HG03354 (cell line): ENCODE results near the gene CEP57.
A peak's percentile ranks its signal among the peaks of the same experiment; 100 is the strongest.

ENCODE experiments used
- ATAC-seq: cut with Tn5 transposase; IDR thresholded peaks from one replicate; pipeline ENCODE4 v1.9.1; 2021; ENCODE audit warnings: mild to moderate bottlenecking; ENCODE audit not compliant: unreplicated experiment, poor library complexity, severe bottlenecking

CEP57 gene

DNA sequence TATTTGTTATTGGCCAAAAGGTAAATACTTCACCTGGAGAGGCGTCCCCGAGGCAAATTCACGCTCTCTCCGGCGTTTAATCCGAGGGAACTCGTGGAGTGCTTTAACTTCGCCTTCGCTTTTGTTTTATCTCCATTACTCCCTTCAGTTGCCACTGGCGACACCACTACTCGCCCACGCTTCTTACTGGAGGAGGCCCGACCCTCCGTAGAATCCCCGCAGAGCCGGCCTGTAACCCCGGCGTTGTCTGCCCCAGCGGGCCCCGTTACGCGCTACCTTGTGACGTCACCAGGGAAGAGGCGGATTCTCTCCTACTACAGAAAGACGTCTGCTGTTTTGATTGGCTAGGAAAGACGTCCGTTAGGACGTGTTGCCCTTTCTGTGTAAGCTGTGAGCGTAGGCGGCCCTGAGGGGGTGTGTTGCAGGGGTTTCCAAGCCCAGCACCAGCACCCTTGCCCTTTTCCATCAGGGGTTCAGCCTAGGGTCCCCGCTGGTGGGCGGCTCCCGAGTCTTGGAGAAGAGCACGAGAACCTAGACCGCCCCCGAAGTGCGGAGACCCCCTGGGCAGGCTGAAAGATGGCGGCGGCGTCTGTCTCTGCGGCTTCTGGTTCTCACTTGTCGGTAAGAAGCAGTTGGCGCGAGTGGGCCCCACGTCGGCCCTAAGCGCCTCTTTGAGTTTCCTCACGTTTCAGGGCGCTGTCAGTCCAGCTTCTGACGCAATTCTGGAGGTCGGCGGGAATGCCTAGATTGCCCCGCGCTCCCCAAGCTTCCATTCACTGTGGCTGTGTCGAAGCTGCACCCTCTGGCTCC, at the start of gene CEP57:
Gene CEP57 (plus strand): TSS at position 376 of the 810 bp plus-strand sequence. CDS start 201 bp downstream, at position 577.
- peak; percentile 71 for ATAC-seq

DNA sequence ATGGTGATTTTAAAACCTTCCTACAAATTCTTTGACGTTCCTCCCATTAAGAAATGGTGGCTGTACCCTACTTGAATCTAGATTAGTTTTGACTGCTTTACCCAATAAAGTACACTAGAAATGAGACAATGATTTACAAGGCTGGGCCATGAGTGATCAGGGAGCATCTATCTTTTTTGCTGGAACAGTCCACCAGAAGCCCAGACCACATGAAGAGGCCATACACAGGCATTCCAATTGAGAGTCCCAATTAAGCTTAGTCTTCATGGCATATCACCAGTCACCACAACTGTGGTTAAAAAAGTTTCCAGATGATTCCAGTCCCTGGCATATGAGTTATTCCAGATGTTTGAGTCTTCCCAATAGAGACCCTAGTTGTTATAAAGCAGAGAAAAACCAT, 40.2 kb upstream of the CEP57 start:
- no peak for ATAC-seq

DNA sequence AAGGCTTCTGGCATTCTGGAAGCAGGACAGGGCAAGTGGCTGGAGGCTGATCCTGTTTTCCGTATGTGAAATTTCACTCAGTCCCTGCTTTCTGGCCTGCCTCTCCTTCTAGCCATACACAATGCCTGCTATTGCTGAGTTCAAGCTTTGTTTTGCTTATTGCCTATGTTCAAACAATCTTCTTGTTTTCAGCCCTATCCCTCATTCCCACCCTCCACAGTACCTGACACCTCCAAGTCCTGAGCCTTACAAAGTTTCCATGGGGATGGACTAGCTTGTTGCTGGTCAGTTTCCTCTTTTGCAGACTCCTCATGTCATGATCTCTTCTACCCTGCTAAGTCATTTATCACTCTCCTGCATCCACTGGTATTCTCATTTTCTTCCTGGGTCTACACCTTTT, 38.8 kb upstream of the CEP57 start:
- no peak for ATAC-seq

DNA sequence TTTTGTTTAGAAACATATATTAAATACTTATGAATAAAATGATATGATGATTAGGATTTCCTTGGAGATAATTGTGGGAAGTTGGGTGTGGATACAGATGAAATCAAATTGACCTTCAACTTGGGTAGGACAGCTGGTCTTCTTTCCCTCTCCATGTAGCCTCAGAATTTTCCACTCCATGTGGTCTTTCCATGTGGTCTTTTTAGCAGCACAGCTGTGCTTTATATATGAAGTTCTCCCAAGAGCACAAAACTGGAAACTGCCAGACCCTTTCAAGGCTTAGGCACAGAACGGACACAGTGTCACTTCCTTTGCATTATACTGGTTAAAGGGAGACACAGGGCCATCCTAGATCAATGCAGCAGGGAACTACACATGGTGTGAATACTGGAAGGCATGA, 29.4 kb upstream of the CEP57 start:
- ATAC-seq, result no peak

DNA sequence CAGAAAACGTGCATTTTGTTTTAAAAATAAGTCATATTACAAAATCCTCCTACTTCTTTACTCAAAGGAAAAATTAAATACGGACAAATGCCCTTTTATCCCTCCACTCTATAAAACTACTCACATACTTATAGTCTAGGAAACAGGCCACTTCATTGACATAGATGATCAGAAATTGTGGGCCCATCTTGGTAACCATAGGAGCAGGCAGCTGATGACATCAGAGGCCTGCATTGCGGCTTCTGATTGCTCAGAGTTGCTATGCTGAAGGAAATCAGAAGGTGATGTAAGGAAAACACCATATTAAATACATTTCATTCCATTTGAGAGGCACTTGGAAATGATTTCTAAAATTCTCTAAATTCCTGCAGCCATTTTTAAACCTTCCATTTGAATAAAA, 27.8 kb upstream of the CEP57 start:
- no peak for ATAC-seq

DNA sequence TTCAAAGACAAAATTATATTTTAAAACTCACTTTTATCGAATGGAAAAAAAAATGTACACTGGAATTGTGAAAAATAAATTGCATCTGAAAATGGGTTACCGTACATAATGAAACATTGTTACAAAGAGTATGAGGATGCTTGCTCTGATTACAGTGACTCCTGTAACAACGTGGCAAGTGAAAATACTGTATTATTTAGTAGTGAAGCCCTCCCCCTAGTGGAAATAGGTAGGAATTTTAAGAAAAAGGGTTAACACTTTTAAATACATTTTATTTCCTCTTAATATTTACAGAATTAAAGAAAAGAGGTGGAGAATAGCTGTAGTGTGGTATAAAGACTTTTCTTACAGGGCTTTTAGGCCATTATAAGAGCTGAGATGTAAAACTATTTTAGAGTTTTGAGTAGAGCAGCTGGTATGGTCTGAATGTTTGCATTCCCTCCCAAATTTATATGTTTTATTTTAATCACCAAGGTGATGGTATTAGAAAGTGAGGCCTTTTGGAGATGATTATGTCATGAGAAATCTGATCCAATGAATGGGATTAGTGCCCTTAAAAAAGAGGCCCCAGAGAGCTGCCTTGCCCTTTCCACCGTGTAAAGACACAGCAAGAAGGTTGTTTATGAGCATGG, 25.9 kb upstream of the CEP57 start:
- peak; percentile 63 for ATAC-seq

DNA sequence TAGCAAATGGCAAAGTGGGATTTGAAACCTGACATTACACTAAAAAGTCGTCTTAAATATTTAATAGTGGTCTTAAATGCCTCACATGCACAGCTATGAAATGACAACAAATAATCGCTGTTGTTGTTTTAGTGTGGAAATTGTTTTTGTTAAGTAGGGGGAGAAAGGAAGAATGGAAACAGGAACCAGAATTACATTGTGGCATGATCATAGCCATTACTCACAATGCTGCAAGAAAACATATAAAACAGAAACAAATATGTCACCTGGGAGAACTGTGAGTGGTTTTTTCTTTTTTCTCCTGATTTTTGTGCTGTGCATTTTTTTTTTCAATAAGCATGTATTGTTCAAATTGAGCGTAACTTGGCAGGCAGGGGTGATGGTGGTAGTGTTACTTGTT, 23.6 kb upstream of the CEP57 start:
- no peak for ATAC-seq

DNA sequence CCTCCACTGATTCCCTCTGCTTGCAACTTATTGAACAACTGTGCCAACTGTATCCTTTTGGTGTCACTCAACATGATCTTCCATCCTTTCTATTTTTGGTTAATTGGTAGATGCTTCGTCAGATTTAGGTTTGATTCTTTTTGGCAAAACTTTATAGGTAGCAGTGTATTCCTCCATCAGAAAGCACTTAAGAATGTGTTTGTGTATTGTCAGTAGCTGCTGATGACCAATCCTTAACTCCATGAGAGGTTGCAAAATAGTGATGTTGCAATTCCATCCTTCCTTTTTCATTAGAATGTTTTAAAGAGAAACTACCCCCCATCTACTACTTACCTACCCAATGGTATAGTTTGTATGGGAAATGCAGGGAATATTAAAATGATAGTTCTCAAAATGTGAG, 22.8 kb upstream of the CEP57 start:
- ATAC-seq, result no peak

DNA sequence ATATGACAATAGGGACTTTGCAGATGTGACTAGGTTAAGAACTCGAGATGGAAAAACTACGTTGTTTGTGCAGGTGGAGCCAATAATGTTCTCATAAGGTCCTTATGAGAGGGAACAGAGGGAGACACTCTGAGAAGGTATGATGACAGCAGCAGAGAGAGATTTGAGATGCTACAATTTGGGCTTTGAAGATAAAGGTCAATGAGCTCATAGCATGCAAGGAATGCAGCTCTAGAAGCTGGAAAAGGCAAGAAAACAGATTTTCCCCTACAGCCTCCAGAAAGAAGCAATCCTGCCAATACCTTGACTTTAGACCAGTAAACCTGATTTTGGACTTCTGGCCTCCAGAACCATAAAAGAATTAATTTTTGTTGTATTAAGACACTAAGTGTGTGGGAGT, 21.8 kb upstream of the CEP57 start:
- ATAC-seq, result no peak

DNA sequence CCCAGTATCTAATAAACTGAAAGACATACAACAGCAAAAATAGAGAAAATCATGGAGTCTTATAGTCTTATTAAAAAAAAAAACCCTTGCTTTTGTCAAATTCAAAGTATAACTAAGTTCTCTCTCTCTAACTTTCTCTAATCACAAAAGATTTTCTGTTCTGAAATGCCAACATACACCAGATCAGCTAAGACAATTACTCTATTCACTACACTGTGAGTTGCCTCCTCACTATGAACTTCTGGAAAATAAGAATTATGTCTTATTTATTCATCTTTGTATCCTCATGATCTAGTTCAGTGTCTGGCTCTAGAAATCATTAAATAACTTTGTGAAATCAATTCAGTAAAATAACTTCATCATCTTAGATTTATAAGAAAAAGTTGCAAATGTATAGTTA, 13.4 kb upstream of the CEP57 start:
- ATAC-seq, result no peak

DNA sequence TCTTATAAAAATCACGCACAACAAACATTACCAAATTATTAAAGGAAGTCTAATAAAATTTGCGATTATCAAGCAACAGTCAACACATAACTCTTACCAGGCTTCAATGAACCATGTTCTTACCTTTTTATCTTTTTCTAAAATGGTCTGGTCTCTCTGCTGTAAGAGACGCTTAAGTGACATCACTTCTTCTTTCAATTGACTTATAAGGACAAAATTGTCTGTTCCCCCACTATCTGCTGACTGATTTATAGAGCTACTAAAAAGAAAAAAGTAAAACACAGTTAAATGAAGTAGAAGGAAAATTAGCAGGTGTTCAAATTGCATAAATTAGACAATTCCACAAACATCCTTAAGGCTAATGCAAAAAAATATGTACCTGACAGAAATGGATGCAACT, 11.6 kb upstream of the CEP57 start:
- no peak for ATAC-seq

DNA sequence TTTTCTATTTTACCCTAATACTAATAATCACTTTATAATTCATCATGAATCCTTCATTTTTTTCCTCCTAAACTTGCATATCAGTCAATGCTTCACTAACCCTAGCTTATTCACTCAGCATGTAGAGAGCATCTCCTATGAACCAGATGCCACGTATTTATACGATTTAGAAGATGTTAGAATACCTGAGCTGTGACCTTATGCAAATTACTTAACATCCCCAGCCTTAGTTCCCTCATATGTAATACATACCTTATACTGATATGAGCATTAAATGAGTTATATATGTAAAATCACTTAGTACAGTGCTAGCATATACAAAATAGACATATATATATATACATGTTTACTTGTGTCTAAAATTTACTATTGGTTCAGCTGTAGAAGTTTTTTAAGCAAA, 9.8 kb upstream of the CEP57 start:
- peak; percentile 54 for ATAC-seq

DNA sequence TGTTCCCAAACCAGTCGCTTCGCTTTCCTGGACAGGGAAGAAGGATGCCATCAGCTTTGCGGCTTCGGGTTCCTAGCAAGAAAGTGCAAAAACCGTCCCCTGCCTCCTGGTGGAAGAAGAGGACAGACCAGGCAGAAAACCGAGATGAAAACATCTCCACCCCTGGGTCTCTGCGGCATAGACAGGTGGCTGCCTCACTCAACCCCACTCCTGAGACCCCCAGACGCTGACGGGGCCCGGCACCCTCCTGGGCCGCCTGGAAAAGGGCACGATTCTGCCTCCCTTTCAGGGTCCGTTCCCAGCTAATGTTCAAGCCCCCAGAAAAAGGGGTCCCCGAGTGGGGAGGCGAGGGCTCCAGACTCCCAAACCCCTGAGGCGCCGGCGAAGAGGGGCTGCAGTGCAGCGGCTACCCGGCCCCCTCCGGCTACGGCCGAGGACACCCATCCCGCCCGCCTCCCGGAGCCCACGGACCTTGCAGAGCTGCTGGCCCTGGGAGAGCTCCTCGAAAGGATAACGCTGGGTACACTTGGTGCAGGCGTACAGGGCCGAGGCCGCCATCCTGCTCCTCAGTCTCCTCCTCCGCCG, 1.3 kb upstream of the CEP57 start:
- peak; percentile 10 for ATAC-seq

DNA sequence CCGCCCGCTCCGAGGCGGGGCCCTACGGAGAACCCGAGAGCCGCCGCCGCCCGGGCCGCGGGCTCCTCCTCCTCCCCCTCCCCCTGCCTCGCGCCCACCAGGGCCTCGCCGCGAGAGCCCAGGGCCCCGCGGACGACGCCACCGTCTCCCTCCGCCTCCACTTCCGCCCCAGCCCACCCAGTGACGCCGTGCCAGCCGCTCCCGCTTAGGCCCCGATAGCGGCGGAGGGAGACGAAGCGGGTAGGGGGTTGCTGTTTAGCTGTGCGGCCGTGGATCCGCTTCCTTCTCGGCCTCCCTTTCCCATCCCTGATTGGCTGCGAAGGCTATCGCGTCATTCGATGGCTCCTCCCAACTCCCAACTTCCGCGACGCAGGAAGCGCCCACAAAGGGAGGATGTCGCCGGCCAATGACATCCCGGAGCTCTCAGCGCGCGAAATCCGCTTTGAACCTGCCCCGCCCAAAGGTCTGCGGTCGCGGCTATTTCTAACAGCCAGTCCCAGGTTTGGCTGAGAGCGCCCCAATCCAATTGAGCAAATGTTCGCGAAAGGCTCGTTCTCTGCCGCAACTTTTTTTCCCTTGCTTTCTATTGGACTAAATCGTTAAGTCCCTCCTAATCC, 684 bp upstream of the CEP57 start, which contains the start of gene FAM76B:
Gene FAM76B (minus strand): TSS at position 277 of the 617 bp plus-strand sequence. CDS start 304 bp downstream, outside the sequence.
- peak; percentile 75 for ATAC-seq

DNA sequence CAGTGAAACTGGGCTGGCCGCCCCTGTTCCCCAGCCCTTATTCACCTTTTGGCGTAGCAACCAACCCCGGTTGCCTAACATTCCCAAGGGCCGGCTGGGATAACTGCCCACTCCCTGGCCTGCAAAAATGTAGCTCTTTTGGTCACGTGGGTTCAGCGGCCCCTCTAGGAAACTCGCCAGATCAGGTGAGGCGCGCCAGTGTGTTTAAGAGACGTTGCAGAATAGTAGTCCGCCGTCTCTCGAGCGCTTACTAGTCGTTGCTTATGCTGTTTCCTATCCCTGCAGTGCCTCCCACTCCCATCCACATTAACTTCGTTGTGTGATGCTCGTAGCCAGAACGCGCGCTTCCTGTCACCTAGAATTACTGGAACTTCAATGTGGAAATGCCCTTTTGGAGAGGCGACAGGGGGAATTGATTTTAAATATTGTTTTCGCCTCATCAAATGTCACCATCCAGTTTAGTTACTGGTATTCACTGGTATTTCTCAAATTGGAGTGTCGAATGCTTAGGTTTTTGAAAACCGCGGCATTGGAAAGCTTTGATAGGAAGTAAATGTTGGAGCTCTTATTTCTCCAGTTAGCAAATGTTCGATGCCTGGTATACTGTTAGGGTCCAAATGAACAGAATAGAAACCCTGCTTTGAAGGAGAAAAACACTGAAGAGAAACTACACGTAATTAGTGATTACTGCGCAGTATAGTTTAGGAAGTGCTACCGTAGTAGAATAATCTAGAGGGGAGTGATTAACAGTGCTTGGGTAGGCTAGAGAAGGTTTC, 823 bp downstream of the CEP57 start:
- ATAC-seq, result no peak

DNA sequence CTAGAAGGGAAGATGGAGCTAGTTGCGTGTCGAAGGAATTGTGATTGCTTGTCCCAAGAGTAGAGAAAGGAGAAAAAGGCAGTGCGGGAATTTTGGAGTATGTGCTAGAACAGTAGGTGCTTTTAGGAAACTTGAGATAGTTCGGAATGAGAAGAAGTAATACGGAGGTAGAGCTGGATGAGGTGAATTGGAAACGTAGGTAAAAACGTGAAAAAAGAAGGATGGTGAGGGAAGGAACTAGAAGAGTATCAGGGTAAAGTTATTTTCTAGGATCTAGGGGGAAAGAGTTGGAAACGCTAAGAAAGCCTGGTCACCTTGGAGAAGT, 1.4 kb downstream of the CEP57 start:
- no peak for ATAC-seq

DNA sequence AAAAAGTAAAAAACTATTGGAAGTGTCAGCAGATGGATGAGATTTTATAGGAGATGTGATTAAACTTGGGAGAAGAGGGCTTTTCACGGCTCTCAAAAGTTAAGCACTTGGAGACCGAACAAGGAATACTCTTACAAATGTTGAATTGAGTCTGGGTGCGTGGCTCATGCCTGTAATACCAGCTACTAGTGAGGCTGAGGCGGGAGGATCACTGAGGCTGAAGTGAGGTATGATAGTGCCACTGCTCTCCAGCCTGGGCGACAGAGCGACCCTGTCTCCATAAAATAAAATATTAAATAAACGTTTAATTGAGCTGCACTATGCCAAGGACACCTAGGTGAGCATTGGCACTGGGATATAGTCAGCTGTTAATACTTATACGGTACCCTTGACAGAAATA, 1.9 kb downstream of the CEP57 start:
- ATAC-seq, result no peak

DNA sequence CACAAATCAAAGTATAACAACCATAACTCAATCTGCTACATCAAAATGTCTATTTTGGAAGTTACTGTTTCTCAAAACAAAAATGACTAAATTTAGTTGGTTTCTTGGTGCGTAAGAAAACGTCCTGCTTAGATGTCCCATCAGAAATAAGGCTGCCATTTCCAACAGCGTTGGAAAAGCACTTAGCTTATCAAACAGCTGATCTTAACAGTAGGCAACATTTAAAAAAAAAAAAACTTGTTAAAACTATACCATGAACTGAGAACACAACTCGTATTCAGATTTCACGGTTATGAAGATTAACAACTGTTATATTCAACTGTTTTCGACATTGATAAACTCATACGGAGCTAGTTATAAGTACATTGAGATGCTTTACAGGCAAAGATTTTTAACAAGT, 2.4 kb downstream of the CEP57 start:
- ATAC-seq, result no peak

DNA sequence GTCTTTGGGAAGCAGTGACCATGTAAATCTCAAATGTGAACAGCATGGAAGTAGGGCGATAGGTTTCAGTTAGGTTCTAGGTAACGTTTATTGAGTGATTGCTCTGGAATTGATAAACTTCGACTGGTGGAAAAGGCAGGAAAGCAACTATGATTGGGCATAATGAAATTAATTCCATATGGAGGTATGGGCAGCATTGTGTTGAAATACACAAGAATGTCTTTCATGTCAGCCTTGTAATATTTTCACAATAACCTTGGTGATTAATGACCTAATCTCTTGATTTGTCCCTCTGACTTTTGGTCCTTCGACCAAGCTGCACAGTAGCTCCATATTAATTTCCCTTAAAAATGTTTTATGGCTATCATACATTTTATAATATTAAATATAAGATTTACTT, 2.8 kb downstream of the CEP57 start:
- no peak for ATAC-seq

DNA sequence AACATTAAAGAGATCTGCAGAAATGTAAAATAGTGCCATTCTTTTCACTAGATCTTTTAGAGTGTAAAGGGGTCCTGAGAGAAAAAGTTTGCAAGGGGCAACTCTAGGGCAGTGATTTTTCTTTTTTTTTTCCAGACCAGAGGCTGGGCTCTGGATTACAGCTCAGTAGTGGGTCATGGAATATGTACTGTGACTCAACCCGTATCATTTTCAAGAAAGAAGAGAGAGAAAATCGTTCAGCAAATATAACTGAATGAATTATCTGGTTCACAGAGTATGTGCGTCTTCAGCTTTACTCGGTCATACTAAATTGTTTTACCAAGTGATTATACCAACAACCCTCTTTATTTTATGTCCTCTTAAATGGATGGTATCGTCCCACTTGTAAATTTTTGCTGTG, 3.8 kb downstream of the CEP57 start:
- ATAC-seq, result no peak
